Neutrophil (primary cell): ENCODE measurements around the gene DHRS1.

Experiments used
- H3K27ac ChIP-seq: fragments of 200-600 bp; sonication (generic); 2 replicates; pipeline ENCODE4 v1.5.1; 2016; ENCODE audit warnings: mild to moderate bottlenecking, moderate library complexity
- H3K27me3 ChIP-seq: fragments of 200-600 bp; sonication (generic); 2 replicates; pipeline ENCODE4 v1.6.0; 2016; ENCODE audit warnings: mild to moderate bottlenecking
- H3K36me3 ChIP-seq: fragments of 200-600 bp; sonication (generic); 2 replicates; pipeline ENCODE4 v1.5.1; 2017
- H3K4me1 ChIP-seq, 2 experiments: fragments of 200-600 bp in 1 of 2; sonication (generic) in 1 of 2; 1 replicate in 1 of 2; 2 replicates in 1 of 2; pipeline versions ENCODE4 v1.5.1 to v1.6.1; 2013 to 2016; ENCODE audit warnings: low read depth in 1 of 2, low read length in 1 of 2, mild to moderate bottlenecking in 1 of 2, moderate library complexity in 1 of 2; ENCODE audit not compliant: control insufficient read depth in 1 of 2, insufficient read depth in 1 of 2
- H3K4me3 ChIP-seq, 2 experiments: fragments of 200-600 bp in 1 of 2; sonication (generic) in 1 of 2; 1 replicate in 1 of 2; 2 replicates in 1 of 2; pipeline ENCODE4 v1.5.1; 2013 to 2016; ENCODE audit warnings: low read depth in 1 of 2, low read length in 1 of 2, mild to moderate bottlenecking in 1 of 2, moderate library complexity in 1 of 2
- H3K9me3 ChIP-seq: fragments of 200-600 bp; sonication (generic); 2 replicates; pipeline ENCODE4 v1.5.1; 2016
- TF ChIP-seq, protein P1 (sequence below): fragments of 200-600 bp; sonication (generic); IDR thresholded peaks from 2 replicates; pipeline ENCODE4 v1.5.1; 2016; ENCODE audit warnings: antibody characterized with exemption

The DHRS1 gene

GRCh38 chr14:24307575-24308341 is 8.2 kb upstream of the DHRS1 start, which contains the start of gene CIDEB:
Gene CIDEB (minus strand): TSS chr14:24307977. CDS start chr14:24307858, 119 bp downstream.
- Histone ChIP-seq H3K9me3 (no peaks in the 10 kb centered on the region), H3K27me3 (no peaks in the 10 kb centered on the region), H3K4me1 (peaks cover 51 to 56% of the 10 kb centered on the region in 2 experiments), H3K4me3 (peak within 1 kb of the TSS in 1 of 2 experiments; percentile 86), H3K27ac (peak within 1 kb of the TSS; percentile 97), H3K36me3 (peaks cover 47% of the 10 kb centered on the region)
- TF ChIP-seq, protein P1, sequence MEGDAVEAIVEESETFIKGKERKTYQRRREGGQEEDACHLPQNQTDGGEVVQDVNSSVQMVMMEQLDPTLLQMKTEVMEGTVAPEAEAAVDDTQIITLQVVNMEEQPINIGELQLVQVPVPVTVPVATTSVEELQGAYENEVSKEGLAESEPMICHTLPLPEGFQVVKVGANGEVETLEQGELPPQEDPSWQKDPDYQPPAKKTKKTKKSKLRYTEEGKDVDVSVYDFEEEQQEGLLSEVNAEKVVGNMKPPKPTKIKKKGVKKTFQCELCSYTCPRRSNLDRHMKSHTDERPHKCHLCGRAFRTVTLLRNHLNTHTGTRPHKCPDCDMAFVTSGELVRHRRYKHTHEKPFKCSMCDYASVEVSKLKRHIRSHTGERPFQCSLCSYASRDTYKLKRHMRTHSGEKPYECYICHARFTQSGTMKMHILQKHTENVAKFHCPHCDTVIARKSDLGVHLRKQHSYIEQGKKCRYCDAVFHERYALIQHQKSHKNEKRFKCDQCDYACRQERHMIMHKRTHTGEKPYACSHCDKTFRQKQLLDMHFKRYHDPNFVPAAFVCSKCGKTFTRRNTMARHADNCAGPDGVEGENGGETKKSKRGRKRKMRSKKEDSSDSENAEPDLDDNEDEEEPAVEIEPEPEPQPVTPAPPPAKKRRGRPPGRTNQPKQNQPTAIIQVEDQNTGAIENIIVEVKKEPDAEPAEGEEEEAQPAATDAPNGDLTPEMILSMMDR, result peak; percentile 97

DNA sequence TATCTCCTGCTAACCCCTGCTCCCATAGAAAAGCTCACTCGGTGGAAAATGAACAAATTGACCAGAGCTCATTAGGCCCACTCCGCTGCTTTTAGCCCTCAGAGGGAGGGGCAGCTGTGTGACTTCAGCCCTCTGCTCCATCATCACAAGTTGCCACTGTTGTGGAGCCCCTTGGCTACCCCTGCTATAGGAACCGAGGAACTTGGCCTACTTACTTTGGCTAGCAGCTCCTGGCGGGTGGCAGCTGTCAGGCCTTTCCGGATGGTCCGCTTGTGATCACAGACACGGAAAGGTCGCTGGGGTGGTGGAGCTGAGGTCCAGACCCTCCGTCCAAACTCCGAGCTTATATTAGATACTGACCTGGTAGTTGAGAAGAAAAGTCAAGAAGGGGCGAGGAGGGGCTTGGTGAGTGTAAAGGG is 7.6 kb upstream of the DHRS1 start:
- Histone ChIP-seq H3K27me3 (no peaks in the 10 kb centered on the region), H3K4me1 (peaks cover 45 to 50% of the 10 kb centered on the region in 2 experiments), H3K27ac (peak overlapping the region; percentile 97), H3K4me3 (no peak overlapping the region), H3K36me3 (peaks cover 48% of the 10 kb centered on the region), H3K9me3 (no peaks in the 10 kb centered on the region)
- TF ChIP-seq, protein P1, result no peak

GRCh38 chr14:24304019-24304387 is 4.4 kb upstream of the DHRS1 start:
- TF ChIP-seq, protein P1, result no peak
- H3K9me3 ChIP-seq, result no peaks in the 10 kb centered on the region
- no peak overlapping the region for H3K4me3 ChIP-seq
- H3K27ac ChIP-seq, result peak overlapping the region; percentile 9
- H3K27me3 ChIP-seq, result no peaks in the 10 kb centered on the region
- peaks cover 48% of the 10 kb centered on the region for H3K36me3 ChIP-seq
- H3K4me1 ChIP-seq, result peaks cover 32 to 41% of the 10 kb centered on the region in 2 experiments

DNA sequence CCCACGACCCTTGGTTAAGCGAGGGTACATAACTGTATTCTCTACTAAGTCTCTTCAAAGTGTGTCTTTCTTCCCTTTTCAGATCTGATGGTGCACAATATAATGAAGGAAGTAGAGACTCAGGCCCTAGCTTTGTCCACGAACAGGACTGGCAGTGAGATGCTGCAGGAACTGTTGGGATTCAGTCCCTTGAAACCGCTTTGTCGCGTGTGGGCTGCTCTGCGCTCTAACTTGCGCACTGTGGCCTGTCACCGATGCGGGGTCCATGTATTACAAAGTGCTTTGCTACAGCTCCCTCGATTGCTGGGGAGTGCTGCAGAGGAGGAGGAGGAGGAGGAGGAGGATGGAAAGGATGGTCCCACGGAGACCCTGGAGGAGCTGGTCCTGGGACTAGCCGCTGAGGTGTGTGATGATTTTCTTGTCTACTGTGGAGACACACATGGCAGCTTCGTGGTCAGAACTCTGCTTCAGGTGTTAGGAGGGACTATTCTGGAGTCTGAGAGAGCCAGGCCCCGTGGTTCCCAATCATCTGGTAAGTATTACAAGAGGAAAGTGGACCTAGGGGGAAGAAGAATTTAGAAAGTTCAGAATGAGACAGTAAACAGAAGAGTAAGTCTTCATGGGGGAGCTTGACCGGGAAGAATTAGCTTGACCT is 873 bp upstream of the DHRS1 start:
- Histone ChIP-seq H3K36me3 (peaks cover 37% of the 10 kb centered on the region), H3K9me3 (no peaks in the 10 kb centered on the region), H3K27me3 (no peaks in the 10 kb centered on the region), H3K4me1 (peaks cover 42 to 49% of the 10 kb centered on the region in 2 experiments), H3K27ac (peak overlapping the region; percentile 87), H3K4me3 (peak overlapping the region; percentile 88 to 91)
- TF ChIP-seq, protein P1, result no peak

GRCh38 chr14:24298892-24299254 is 707 bp downstream of the DHRS1 start:
- Histone ChIP-seq H3K4me1 (peaks cover 42 to 49% of the 10 kb centered on the region in 2 experiments), H3K27ac (peak overlapping the region; percentile 87), H3K36me3 (peaks cover 34% of the 10 kb centered on the region), H3K4me3 (peak overlapping the region; percentile 88 to 91), H3K9me3 (no peaks in the 10 kb centered on the region), H3K27me3 (no peaks in the 10 kb centered on the region)
- TF ChIP-seq, protein P1, result no peak
